ENCODE data around the gene B4GALNT2.
"Not testable (repeated sequence)": the region's sequence is repeated elsewhere in the genome, so short reads cannot be mapped to it uniquely, and the experiment has no call there.

DNA sequence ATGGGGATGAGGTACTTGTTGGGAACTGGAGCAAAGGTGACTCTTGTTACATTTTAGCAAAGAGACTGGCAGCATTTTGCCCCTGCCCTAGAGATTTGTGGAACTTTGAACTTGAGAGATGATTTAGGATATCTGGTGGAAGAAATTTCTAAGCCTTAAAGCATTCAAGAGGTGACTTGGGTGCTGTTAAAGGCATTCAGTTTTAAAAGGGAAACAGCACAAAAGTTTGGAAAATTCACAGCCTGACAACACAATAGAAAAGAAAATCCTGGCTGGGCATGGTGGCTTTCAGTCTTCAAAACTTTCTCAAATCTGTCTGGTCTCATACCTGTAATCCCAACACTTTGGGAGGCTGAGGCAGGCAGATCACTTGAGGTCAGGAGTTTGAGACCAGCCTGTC, 52.0 kb downstream of the B4GALNT2 start:
- TF ChIP-seq TARDBP (IDR thresholded peaks at IDR 0.05); FOXA1 (IDR thresholded peaks at IDR 0.05); BHLHE40 (IDR thresholded peaks at IDR 0.05; ENCODE audit: borderline replicate concordance): not testable (repeated sequence)
